Esophagus muscularis mucosa (tissue), 4 donors: ENCODE measurements around the gene CNTNAP2. TPM values are rescaled to one million over a fixed set of nuclear protein-coding genes. Genes with fewer than 3 reads are reported as not detected.

Experiments used
- DNase-seq: peaks from one replicate; pipeline ENCODE4 v3.0.0-alpha.2; 2017; ENCODE audit errors: extremely low spot score
- H3K27ac ChIP-seq, 4 donors: fragments of 200-600 bp; sonication (generic); replicated peaks in 1 of 4; 1 replicate in 3 of 4; 2 replicates in 1 of 4; pipeline ENCODE4 v1.5.1; 2016 to 2019; ENCODE audit warnings: mild to moderate bottlenecking in 1 of 4
- H3K27me3 ChIP-seq, 4 donors: fragments of 200-600 bp; sonication (generic); one replicate each; pipeline versions ENCODE4 v1.5.1 to v1.6.0; 2016 to 2019
- H3K36me3 ChIP-seq, 4 donors: fragments of 200-600 bp; sonication (generic); one replicate each; pipeline ENCODE4 v1.5.1; 2016 to 2019
- H3K4me1 ChIP-seq, 4 donors: fragments of 200-600 bp; sonication (generic); one replicate each; pipeline ENCODE4 v1.5.1; 2016 to 2019
- H3K4me3 ChIP-seq, 4 donors: fragments of 200-600 bp; sonication (generic); 1 replicate in 2 of 4; 2 replicates in 2 of 4; pipeline ENCODE4 v1.5.1; 2016 to 2019; ENCODE audit warnings: mild to moderate bottlenecking in 4 of 4, moderate library complexity in 1 of 4
- H3K9me3 ChIP-seq, 4 donors: fragments of 200-600 bp; sonication (generic); 1 replicate in 3 of 4; 2 replicates in 1 of 4; pipeline ENCODE4 v1.5.1; 2016 to 2019
- EP300 ChIP-seq: sonication (generic); formaldehyde crosslinking; IDR thresholded peaks from one replicate; pipeline ENCODE4 v1.6.1; 2017; ENCODE audit warnings: antibody characterized with exemption
- POLR2A ChIP-seq: fragments of 450-650 bp; IDR thresholded peaks from one replicate; pipeline ENCODE4 v1.6.1; 2017; ENCODE audit warnings: antibody characterized with exemption, moderate library complexity, mild to moderate bottlenecking, low read depth
- POLR2AphosphoS5 ChIP-seq, 2 donors: sonication (generic); formaldehyde crosslinking; IDR thresholded peaks; one replicate each; pipeline ENCODE4 v1.6.1; 2017; ENCODE audit warnings: antibody characterized with exemption in 2 of 2
- WGBS: methylation state at CpG from one replicate; pipeline ENCODE4 v1.1.5; 2018; 5-methylcytosine and 5-hydroxymethylcytosine counted together
- intact Hi-C: fragments of 100-400 bp; cut with DNase I; formaldehyde crosslinking; loops from one replicate; pipeline ENCODE4 v1.15.1; 2023
- total RNA-seq, 4 donors: library from RNA; depleted of rRNA; stranded (reverse); fragments of >200 nt; gene quantifications; one replicate each; pipeline versions ENCODE4 v1.1.0 to v1.2.1, GENCODE V29; 2016
- TF ChIP-seq, protein P1 (sequence below), 3 experiments: fragments of 200-600 bp in 2 of 3; fragments of 450-650 bp in 1 of 3; sonication (generic) in 2 of 3; IDR thresholded peaks; one replicate each; pipeline ENCODE4 v1.5.1; 2017 to 2019; ENCODE audit warnings: antibody characterized with exemption in 3 of 3, mild to moderate bottlenecking in 2 of 3, moderate library complexity in 1 of 3

Gene CNTNAP2
- total RNA-seq, 4 donors from 2014 or later: 1.2 to 2.9 (median 1.9) TPM

DNA sequence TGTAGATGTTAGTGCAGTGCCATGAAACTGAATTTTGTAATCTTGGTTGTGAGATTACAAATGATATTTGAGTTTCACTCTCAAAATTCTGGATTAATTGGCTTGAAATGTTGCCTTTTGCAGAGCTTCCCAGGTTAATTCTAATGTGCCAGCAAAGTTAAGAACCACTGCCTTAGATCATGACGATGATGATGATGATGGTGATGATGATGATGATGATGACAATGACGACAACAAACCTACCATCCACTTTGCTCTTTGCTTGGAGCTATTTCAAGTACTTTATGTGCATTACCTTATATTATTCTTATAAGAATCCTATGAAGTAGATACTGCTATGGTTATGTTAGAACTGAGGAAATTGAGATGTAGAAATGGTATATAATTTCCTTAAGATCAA, 261.6 kb downstream of the CNTNAP2 start:
- H3K9me3 ChIP-seq: no peaks in the 10 kb centered on the region
- DNase-seq: no peak
- intact Hi-C loops: no loop called here
- no peaks in the 10 kb centered on the region for H3K4me1 ChIP-seq
- no peaks in the 10 kb centered on the region for H3K36me3 ChIP-seq
- WGBS: 79% methylated on average over 2 of the region's 2 CpGs
- TF ChIP-seq, protein P1, sequence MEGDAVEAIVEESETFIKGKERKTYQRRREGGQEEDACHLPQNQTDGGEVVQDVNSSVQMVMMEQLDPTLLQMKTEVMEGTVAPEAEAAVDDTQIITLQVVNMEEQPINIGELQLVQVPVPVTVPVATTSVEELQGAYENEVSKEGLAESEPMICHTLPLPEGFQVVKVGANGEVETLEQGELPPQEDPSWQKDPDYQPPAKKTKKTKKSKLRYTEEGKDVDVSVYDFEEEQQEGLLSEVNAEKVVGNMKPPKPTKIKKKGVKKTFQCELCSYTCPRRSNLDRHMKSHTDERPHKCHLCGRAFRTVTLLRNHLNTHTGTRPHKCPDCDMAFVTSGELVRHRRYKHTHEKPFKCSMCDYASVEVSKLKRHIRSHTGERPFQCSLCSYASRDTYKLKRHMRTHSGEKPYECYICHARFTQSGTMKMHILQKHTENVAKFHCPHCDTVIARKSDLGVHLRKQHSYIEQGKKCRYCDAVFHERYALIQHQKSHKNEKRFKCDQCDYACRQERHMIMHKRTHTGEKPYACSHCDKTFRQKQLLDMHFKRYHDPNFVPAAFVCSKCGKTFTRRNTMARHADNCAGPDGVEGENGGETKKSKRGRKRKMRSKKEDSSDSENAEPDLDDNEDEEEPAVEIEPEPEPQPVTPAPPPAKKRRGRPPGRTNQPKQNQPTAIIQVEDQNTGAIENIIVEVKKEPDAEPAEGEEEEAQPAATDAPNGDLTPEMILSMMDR (IDR thresholded peaks at IDR 0.05): no peak
- TF ChIP-seq POLR2A: no peak
- no peak for TF ChIP-seq POLR2AphosphoS5 (IDR thresholded peaks at IDR 0.05)
- TF ChIP-seq EP300: no peak
- H3K4me3 ChIP-seq: no peak overlapping the region
- no peak overlapping the region for H3K27ac ChIP-seq
- H3K27me3 ChIP-seq: no peaks in the 10 kb centered on the region

DNA sequence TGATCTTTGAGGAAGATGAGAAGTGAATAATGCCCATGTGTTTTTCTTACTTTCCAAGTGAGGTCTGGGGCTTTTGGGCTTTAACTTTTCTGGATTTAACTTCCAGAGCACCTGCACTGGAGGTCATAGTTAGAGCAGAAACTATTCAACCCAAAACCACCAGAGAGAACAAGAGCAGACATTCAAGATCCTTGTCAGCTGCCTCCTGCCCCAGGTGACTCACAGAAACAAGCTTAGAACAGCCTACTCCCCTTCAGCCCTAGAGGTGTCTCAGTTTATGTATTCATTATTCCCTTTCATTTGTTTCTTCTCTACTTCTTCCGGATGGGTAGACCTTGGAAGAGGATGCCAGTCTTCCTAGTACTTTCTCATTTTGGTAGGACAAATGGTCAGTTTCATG, 270.5 kb downstream of the CNTNAP2 start:
- no peaks in the 10 kb centered on the region for H3K9me3 ChIP-seq
- H3K27me3 ChIP-seq: no peaks in the 10 kb centered on the region
- H3K27ac ChIP-seq: no peak overlapping the region
- no peak for DNase-seq
- no peaks in the 10 kb centered on the region for H3K4me1 ChIP-seq
- H3K36me3 ChIP-seq: no peaks in the 10 kb centered on the region
- 93% methylated on average over 1 of the region's 1 CpG for WGBS
- intact Hi-C loops: no loop called here
- H3K4me3 ChIP-seq: no peak overlapping the region
- TF ChIP-seq POLR2AphosphoS5 (IDR thresholded peaks at IDR 0.05) (no peak), POLR2A (no peak), EP300 (no peak)
- TF ChIP-seq, protein P1 (IDR thresholded peaks at IDR 0.05): no peak

DNA sequence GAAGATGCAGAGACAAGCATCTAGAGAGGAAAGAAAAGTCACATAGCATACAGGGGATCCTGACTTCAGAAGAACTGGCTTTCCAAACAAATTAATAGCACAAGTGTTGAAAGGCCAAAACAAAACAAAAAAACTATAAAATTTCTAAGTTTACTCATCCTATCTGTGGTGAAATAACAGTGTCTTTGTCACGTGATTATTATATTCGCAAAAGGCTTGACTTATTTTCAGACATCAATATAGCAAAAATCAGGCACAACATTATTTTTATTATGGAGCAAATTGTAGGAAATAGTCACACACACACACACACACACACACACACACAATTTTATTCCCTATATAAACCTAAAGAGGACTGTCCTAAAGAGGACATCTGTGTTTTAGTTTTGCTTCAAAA, 272.3 kb downstream of the CNTNAP2 start:
- no peaks in the 10 kb centered on the region for H3K27me3 ChIP-seq
- WGBS: 89% methylated on average over 2 of the region's 2 CpGs
- DNase-seq: no peak
- H3K9me3 ChIP-seq: no peaks in the 10 kb centered on the region
- intact Hi-C loops: no loop called here
- no peak overlapping the region for H3K4me3 ChIP-seq
- TF ChIP-seq EP300 (no peak), POLR2AphosphoS5 (IDR thresholded peaks at IDR 0.05) (no peak), POLR2A (no peak)
- TF ChIP-seq, protein P1 (IDR thresholded peaks at IDR 0.05): no peak
- H3K36me3 ChIP-seq: no peaks in the 10 kb centered on the region
- H3K4me1 ChIP-seq: no peaks in the 10 kb centered on the region
- H3K27ac ChIP-seq: no peak overlapping the region

DNA sequence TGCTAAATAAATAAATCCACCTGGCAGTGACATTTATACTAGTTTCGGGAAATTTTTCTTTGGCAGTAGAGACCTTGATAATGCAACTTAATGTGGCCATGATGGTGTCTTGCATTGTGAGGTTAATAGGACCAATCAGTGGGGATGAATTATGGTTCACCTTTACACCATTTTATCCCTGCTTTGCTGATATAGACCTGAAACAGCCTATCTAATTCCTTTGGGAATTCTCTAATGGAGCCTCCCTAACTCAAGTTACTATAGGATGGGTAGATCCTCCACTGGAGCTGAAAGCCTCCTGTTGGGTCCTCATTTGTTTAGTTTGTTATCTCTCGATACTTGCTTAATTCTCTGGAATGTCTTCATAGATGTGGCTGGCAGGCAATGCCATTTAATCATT, 276.7 kb downstream of the CNTNAP2 start:
- WGBS: 73% methylated on average over 2 of the region's 2 CpGs
- intact Hi-C loops: no loop called here
- TF ChIP-seq POLR2A: no peak
- no peak for TF ChIP-seq EP300
- TF ChIP-seq, protein P1 (IDR thresholded peaks at IDR 0.05): no peak
- no peak for TF ChIP-seq POLR2AphosphoS5 (IDR thresholded peaks at IDR 0.05)
- Histone ChIP-seq H3K27ac (no peak overlapping the region), H3K9me3 (no peaks in the 10 kb centered on the region), H3K4me3 (no peak overlapping the region), H3K4me1 (no peaks in the 10 kb centered on the region), H3K27me3 (no peaks in the 10 kb centered on the region), H3K36me3 (no peaks in the 10 kb centered on the region)
- no peak for DNase-seq

DNA sequence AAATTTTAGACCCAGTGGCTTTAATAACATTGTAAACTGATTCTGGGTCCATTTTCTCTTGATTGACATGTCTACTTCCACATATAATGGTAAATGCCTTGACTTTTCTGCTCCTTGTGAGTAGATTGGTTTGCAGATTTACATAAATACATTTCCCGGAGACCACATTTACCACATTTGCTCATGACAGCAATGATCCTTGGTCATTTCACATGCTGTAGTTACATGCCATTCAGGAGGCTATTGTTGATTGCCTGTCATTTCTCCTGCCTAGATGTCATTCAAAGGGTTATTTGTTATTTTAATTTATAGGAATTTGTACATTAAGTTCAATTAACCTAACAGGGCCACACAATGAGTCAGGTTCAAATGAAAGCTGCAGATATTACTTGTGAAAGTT, 280.5 kb downstream of the CNTNAP2 start:
- H3K27ac ChIP-seq: no peak overlapping the region
- H3K4me3 ChIP-seq: no peak overlapping the region
- DNase-seq: no peak
- no peaks in the 10 kb centered on the region for H3K36me3 ChIP-seq
- intact Hi-C loops: no loop called here
- no peaks in the 10 kb centered on the region for H3K27me3 ChIP-seq
- no peak for TF ChIP-seq POLR2A
- TF ChIP-seq, protein P1 (IDR thresholded peaks at IDR 0.05): no peak
- TF ChIP-seq POLR2AphosphoS5 (IDR thresholded peaks at IDR 0.05): no peak
- TF ChIP-seq EP300: no peak
- no peaks in the 10 kb centered on the region for H3K4me1 ChIP-seq
- 81% methylated on average over 1 of the region's 1 CpG for WGBS
- H3K9me3 ChIP-seq: no peaks in the 10 kb centered on the region
